HG02885 (cell line): ENCODE data around the gene SSBP3.
"Not testable (repeated sequence)": the region's sequence is repeated elsewhere in the genome, so short reads cannot be mapped to it uniquely, and the experiment has no call there.

Source experiments
- ATAC-seq: cut with Tn5 transposase; IDR thresholded peaks from one replicate; pipeline ENCODE4 v1.9.1; 2021; ENCODE audit warnings: mild to moderate bottlenecking; ENCODE audit not compliant: unreplicated experiment, poor library complexity

SSBP3 gene

GRCh38 chr1:54395281-54395934, 10.8 kb downstream of the SSBP3 start:
- no peak for ATAC-seq

- no peak for ATAC-seq
Measured at GRCh38 chr1:54394104-54394503, 12.1 kb downstream of the SSBP3 start.

- no peak for ATAC-seq
Measured at GRCh38 chr1:54392401-54392800, 13.8 kb downstream of the SSBP3 start.

DNA sequence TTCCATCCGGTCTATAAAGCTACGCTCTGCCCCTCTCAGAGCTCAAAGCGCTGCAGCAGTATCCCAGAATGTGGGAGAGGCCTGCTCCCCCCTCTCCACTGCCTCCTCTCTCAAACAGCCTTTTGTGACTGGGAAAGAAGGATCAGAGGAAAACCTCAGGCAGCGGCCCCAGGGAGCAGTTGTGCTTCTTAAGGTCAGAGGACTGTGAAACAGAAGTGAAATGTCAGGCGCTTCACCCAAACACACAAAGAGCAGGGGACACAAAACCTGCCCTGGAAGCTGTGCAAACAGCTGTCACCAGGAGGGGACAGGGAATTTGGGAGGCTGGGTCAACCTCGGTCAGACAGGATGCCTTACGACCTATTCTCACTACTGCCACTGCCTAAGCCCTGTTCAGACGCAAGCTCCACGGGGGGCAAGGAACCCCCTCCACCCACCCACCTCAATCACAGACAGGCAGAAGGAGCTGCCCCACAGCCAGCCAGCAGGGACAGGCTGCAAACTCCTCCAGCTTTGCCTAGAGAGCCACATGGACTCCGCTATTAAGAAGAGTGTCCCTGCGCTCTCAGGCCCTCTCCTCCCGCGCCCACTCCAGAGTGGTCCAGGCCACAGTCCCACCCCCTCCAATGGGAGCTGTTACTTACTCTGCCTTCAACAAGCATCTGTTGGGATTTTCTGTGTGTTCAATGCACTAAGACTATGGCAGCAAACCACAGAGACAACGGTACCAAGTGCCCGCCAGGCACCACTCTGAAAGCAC, 14.6 kb downstream of the SSBP3 start:
- ATAC-seq: no peak

DNA sequence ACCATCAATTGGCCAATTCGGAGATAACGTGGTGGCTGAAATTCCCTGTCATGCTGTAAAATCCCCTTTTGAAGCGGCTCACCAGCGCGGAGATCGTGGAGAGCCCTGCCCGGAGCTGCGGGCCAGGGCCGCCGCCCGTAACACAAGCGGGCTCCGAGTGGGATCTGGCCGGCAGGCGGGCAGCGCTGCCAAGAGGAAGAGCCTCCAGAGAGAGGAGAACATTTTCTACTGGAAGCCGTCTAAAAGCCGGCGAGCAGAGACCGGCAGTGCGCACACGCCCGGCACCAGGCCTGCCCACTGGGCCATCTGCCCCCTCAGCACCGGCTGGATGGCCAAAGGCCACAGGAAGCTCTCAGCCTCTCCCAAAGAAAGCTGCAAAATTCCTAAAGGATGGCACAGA, 15.5 kb downstream of the SSBP3 start:
- no peak for ATAC-seq

DNA sequence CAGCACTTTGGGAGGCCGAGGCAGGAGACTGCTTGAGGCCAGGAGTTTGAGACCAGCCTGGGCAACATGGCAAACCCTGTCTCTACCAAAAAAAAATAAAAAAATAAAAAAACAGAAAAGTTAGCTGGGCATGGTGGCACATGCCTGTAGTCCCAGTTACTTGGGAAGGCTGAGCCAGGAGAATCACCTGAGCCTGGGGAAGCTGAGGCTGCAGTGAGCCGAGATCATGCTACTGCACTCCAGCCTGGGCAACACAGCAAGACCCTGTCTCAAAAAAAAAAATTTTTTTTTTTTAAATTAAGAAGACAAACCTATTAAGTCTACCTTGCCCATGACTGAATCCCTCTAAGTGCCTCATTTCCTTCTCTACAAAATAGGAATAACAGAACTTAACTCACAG, 16.6 kb downstream of the SSBP3 start:
- not testable (repeated sequence) for ATAC-seq

DNA sequence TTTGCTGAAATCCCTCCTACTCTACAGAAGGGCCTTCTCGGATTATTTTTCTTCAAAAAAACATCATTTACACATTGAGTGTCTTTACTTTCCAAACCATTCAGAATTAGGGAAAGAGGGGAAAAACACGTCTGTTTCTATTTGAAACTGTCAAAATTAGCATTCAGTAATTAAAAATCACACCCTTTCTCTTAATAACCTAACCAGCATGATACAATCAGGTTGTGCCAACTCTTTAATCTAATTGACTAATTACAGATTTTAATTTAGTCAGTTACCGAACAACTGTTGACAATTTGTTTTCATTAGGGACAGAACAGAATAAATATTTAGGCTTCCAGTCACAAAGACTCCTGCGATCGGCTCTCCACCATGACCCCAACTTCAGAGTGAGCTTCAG, 18.8 kb downstream of the SSBP3 start:
- no peak for ATAC-seq

- no peak for ATAC-seq
Measured at GRCh38 chr1:54385727-54386022, 20.5 kb downstream of the SSBP3 start.

DNA sequence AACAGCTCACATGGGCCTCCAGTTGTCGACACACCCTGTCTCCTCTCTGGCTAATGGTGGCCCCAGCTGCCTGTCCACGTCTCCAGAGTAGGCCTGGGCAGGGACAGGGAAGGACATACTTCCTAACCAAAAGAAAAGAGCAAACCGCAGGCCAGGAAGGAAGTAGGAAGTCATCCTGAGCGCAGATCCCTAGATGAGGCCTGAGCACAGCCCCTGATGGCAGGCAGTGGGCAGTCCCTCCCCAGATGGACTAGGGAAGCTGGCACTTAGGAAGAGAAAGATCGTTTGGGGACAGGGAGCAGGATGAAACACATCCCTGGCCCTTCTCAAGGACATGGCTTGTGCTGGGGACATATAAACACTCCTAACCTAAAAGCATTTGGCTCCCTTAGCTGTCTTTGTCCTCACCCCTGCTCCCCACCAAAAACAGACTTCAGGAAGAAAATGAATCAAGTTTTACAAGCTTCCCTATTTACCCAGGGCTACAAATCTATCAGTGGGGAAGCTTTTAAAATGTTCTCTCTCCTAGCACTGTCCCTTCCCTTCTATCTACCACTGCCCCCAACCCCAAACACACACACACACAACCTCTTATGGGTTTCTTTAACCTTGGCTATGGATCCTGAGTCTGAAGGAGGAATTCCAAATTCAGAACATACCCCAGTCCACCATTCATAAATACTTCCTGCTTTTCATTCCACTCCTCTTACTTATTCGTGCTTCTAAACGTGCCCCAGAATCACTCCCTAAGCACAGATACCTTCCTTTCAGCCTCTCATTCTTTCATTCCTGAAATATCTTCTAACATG, 21.1 kb downstream of the SSBP3 start:
- no peak for ATAC-seq

GRCh38 chr1:54384471-54384870, 21.7 kb downstream of the SSBP3 start:
- ATAC-seq: no peak

- peak; percentile 31 for ATAC-seq
Measured at GRCh38 chr1:54381524-54381923, 24.7 kb downstream of the SSBP3 start.

GRCh38 chr1:54380290-54380882, 25.8 kb downstream of the SSBP3 start:
- no peak for ATAC-seq

DNA sequence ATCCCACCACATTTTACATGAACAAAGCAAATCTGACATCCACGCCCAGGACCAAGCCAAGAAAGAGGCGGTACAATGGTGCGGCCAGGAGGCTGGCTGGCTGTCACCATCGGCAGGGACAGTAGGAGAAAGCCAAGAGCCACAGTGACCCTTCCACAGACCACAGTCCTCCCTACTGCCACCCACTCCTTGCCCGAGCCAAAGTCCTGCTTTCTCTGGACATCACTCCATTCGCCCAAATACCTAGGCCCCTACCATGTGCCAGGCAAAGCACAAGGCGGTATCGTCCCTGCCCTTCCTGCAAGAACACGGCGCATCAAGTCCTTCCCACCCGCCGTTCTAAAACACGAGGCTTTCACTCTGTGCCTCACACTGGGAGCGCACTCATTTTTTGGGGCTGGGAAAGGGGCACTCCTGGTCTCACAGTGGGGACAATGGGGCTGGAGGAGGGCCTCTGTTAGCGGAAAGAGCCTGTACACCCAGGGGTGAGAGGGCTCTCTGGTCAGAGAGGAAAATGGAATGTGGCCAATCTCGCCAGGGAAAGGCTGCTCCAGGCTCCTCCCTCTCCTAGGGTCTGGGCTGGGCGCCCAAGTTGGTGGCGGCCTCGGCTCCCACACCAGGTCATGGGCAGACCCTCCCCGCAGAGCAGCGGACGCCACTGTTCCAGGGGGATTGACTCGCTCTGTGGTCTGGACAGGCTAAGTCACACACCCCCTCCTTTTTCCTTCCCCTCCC, 26.5 kb downstream of the SSBP3 start:
- no peak for ATAC-seq

DNA sequence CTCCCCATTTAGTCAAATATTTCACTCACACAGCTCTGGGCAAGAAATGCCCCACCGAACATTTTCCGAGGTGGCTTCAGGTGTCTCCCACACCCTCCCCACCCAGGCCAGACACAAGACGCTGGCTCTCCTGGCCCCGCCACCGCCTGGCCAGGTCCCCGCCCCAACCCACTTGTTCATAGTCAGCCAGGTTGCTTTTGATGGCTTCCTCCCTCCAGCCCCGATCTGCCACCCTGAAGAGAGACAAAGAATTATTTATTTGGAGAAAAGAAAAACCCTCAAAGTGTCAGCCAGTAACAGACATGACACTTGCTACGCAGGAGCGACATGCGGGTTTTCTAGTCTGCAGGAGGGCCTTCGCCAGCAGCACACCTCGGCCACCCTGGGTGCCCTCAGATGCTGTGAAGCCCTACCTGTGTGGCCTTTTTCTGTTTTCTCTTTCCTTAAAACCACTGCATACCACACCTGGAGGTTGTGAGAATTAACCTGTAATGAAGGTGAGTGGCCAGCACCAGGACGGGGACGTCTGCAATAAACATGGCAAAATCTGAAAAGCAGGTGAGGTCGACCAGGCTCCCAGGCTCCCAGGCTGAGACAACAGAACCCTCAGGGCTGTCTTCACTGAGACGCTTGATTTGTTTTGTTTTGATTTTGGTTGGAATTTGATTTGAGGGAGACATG, 27.2 kb downstream of the SSBP3 start:
- ATAC-seq: no peak

DNA sequence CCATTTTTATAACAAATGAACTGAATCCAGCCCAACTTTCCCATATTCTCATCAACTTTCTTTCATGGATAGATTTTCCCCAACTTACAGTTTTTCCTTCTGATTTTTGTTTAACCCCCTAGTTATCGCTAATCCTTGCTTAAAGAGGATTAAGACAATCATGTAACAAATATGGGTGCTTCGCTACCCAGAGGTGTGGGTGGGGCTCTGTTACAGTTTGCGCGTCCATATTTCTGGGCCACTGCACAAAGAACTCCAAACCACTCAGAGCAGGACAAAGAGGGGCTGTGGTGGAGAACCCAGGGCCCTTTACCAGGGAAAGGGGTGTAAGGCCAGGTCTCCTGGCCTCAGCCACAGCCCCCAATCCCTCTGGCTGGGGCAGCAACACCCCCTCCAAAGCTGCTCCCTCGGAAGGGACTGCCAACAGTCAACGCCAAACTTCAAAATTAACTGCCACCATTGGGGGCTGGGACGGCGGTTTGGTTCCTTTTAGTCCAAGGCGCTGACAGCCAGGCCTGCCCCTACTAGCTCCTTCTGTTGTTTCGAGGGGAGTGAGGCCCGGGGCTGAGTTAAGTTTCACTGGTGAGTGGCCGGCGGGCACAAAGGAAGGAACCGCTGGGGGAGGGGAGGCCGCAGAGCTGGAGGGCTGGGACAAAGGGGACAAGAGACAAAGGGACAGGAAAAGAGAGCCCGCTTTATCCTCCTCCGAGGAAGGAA, 27.9 kb downstream of the SSBP3 start:
- ATAC-seq: no peak

GRCh38 chr1:54377040-54377691, 29.0 kb downstream of the SSBP3 start:
- ATAC-seq: no peak

GRCh38 chr1:54376430-54377039, 29.7 kb downstream of the SSBP3 start:
- ATAC-seq: peak; percentile 69

DNA sequence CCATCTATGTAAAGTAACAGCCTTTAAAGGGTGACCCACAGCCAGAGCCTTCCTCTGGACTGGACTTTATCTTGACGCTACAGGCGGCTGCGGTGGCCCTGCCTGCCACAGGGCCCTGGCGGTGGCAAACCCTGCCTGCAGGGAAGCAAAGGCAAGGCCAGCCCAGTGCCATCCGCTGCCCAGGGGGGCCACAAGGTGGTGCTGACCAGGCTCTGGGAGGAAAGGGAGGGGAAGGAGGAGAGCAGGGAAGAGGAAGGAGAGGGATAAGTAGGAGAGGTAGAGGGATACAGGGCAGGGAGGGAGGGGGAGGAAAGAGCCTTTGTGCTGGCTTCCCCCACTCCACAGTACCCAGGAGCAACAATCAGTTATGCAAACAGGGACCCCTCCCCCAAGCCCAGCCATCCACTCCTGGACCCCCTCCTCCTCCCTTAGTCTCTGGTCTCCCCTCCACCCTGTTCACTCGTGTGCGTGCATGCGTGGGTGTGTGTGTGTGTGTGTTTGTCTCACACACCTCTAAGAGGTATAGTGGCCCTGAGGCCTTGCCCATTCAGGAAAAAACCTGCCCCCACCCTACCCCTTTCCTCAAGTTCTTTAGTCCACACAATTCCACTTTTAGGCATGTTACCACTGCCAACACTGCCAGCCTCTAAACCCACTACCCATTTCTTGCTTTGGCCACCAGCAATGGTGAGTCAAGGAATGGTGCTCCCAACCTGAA, 30.3 kb downstream of the SSBP3 start:
- peak; percentile 0 for ATAC-seq
